ENCODE data around the gene HECTD4.

- TF ChIP-seq POLR2A (IDR thresholded peaks at IDR 0.05), result no peak
- no peak for TF ChIP-seq CTCF (IDR thresholded peaks at IDR 0.05 in 8 of 11, conservative IDR thresholded peaks at IDR 0.05 in 3 of 11)
- TF ChIP-seq POLR2AphosphoS5 (IDR thresholded peaks at IDR 0.05), result no peak
Measured at GRCh38 chr12:112347581-112347982, 34.6 kb downstream of the HECTD4 start.
